Parathyroid adenoma (tissue), 2 donors: Measurements from ENCODE around the gene HNRNPF.

Experiments
- H2AFZ ChIP-seq: fragments of 300-600 bp; sonication (generic); one replicate; pipeline ENCODE4 v1.7.0; 2017; ENCODE audit warnings: antibody characterized with exemption, mild to moderate bottlenecking
- H3K27ac ChIP-seq: fragments of 300-600 bp; sonication (generic); one replicate; pipeline ENCODE4 v1.7.0; 2017
- H3K27me3 ChIP-seq: fragments of 300-600 bp; sonication (generic); one replicate; pipeline ENCODE4 v1.7.0; 2017; ENCODE audit warnings: low read length; ENCODE audit not compliant: control insufficient read depth, insufficient read depth
- H3K36me3 ChIP-seq: fragments of 300-600 bp; sonication (generic); one replicate; pipeline ENCODE4 v1.7.0; 2017; ENCODE audit warnings: low read length; ENCODE audit not compliant: control insufficient read depth, insufficient read depth
- H3K4me1 ChIP-seq: fragments of 300-600 bp; sonication (generic); one replicate; pipeline ENCODE4 v1.7.0; 2017; ENCODE audit warnings: control low read depth
- H3K4me2 ChIP-seq: fragments of 300-600 bp; sonication (generic); one replicate; pipeline ENCODE4 v1.7.0; 2017; ENCODE audit warnings: low read length
- H3K4me3 ChIP-seq: fragments of 300-600 bp; sonication (generic); one replicate; pipeline ENCODE4 v1.7.0; 2017; ENCODE audit warnings: low read depth, low read length
- H3K79me2 ChIP-seq: fragments of 300-600 bp; sonication (generic); one replicate; pipeline ENCODE4 v1.7.0; 2017; ENCODE audit warnings: control low read depth
- H3K9ac ChIP-seq: fragments of 300-600 bp; sonication (generic); one replicate; pipeline ENCODE4 v1.7.0; 2017; ENCODE audit warnings: mild to moderate bottlenecking
- H3K9me3 ChIP-seq: fragments of 300-600 bp; sonication (generic); one replicate; pipeline ENCODE4 v1.7.0; 2017; ENCODE audit warnings: low read length; ENCODE audit not compliant: control insufficient read depth
- CTCF ChIP-seq: fragments of 300-600 bp; sonication (generic); IDR thresholded peaks from one replicate; pipeline ENCODE4 v1.7.0; 2017; ENCODE audit warnings: antibody characterized with exemption, mild to moderate bottlenecking
- donor health status: primary hyperparathyroidism.

Gene HNRNPF

GRCh38 chr10:43440463-43441134, 31.6 kb upstream of the HNRNPF start:
- peaks cover 14% of the 10 kb centered on the region for H3K79me2 ChIP-seq
- no peaks in the 10 kb centered on the region for H3K36me3 ChIP-seq
- no peaks in the 10 kb centered on the region for H3K27me3 ChIP-seq
- H2AFZ ChIP-seq = no peak overlapping the region
- H3K27ac ChIP-seq = no peak overlapping the region
- H3K4me3 ChIP-seq = no peak overlapping the region
- H3K9ac ChIP-seq = no peak overlapping the region
- no peaks in the 10 kb centered on the region for H3K4me1 ChIP-seq
- no peak overlapping the region for H3K4me2 ChIP-seq
- TF ChIP-seq CTCF = no peak
- H3K9me3 ChIP-seq = no peaks in the 10 kb centered on the region

- H3K4me1 ChIP-seq = no peaks in the 10 kb centered on the region
- no peaks in the 10 kb centered on the region for H3K27me3 ChIP-seq
- H3K79me2 ChIP-seq = peaks cover 9% of the 10 kb centered on the region
- peak overlapping the region; percentile 97 for H2AFZ ChIP-seq
- H3K36me3 ChIP-seq = no peaks in the 10 kb centered on the region
- peak overlapping the region; percentile 81 for H3K9ac ChIP-seq
- H3K9me3 ChIP-seq = no peaks in the 10 kb centered on the region
- H3K4me2 ChIP-seq = peak overlapping the region; percentile 99
- peak overlapping the region; percentile 99 for H3K27ac ChIP-seq
- no peak for TF ChIP-seq CTCF
- peak overlapping the region; percentile 94 for H3K4me3 ChIP-seq
These were observed 28.3 kb upstream of the HNRNPF start for GRCh38 chr10:43437141-43437870.

- no peaks in the 10 kb centered on the region for H3K27me3 ChIP-seq
- peak within 1 kb of the TSS; percentile 99 for H3K4me2 ChIP-seq
- H2AFZ ChIP-seq = peak within 1 kb of the TSS; percentile 97
- peak; percentile 19 for TF ChIP-seq CTCF
- peak within 1 kb of the TSS; percentile 99 for H3K27ac ChIP-seq
- peaks cover 9% of the 10 kb centered on the region for H3K79me2 ChIP-seq
- no peaks in the 10 kb centered on the region for H3K4me1 ChIP-seq
- peak within 1 kb of the TSS; percentile 81 for H3K9ac ChIP-seq
- peak within 1 kb of the TSS; percentile 94 for H3K4me3 ChIP-seq
- no peaks in the 10 kb centered on the region for H3K36me3 ChIP-seq
- no peaks in the 10 kb centered on the region for H3K9me3 ChIP-seq
These were observed 27.5 kb upstream of the HNRNPF start, which contains the start of gene ZNF487 for GRCh38 chr10:43436291-43437140. Gene ZNF487, plus strand, starts transcription at chr10:43437111. Its CDS starts 38,703 bp downstream, at chr10:43475814.

- peaks cover 6% of the 10 kb centered on the region for H3K79me2 ChIP-seq
- no peak for TF ChIP-seq CTCF
- no peaks in the 10 kb centered on the region for H3K36me3 ChIP-seq
- H3K27me3 ChIP-seq = no peaks in the 10 kb centered on the region
- H3K4me1 ChIP-seq = no peaks in the 10 kb centered on the region
- H3K9ac ChIP-seq = no peak overlapping the region
- H3K4me3 ChIP-seq = no peak overlapping the region
- no peak overlapping the region for H2AFZ ChIP-seq
- H3K4me2 ChIP-seq = no peak overlapping the region
- no peak overlapping the region for H3K27ac ChIP-seq
- H3K9me3 ChIP-seq = no peaks in the 10 kb centered on the region
These were observed 22.1 kb upstream of the HNRNPF start for GRCh38 chr10:43430926-43431663.
